ENCODE results near the gene ESD. TPM values are rescaled to one million over a fixed set of nuclear protein-coding genes. Genes with fewer than 3 reads are reported as not detected.

Gene ESD
- 125 and 149 TPM in 2 replicates for total RNA-seq

DNA sequence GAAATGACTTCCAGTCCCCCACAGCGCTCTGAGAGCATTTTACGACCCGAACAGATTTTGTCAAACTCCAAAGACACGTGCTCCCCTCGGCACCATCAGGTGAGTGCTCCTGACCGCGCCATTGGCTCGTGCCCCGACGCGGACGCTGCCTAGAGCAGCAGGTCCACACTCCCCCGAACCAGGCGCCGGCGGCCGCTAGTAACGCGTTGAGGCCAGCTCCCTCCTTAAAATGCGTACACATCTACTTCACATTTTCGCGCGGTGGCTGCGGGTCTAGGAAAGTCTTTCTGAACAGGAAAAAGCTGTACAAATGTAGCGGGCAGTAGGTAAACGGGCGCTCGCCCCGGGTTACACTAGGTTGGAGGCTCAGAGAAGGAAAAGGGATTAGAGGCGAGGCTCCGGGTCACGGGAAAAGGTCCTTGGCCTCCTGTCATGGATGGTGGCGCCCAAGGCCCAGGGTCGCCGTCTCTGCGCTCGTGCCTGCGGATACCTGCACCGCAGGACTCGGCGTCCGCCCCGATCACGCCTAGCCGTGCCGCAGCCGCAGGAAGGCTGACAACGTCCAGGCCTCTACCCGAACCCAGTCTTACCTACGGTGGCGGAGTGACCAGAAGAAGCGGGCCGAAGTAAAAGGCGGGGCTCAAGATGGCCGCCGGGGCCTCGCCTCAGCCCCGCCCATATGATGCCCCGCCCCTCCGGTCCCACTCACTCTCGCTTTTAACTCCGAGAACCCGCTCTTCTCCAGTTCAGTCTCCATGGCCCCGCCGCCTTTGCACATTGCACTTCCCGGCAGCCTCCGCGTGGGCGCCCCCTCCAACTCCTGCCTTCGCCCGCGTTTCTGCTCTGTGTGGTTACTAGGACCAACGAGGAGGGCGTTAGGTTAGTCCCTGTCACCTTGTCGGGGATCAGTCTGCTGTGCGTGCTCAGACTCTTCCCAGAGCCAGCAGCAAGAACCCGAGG is at the start of gene ESD:
TSS of gene ESD (minus strand) at position 647 of the 960 bp plus-strand sequence. CDS start 5,748 bp downstream, outside the sequence.

Other genes with a start within 250 kb of the ESD start
- gene LRCH1, start 244.0 kb downstream of the ESD start, total RNA-seq, result 13.1 and 14.5 TPM in 2 replicates
- not detected in 2 replicates for gene HTR2A, start 99.9 kb upstream of the ESD start, total RNA-seq

All from thoracic aorta endothelial cell (primary cell).